Tongue (tissue), 2 donors: ENCODE measurements around the gene MCM3AP. TPM values are rescaled to one million over a fixed set of nuclear protein-coding genes. Genes with fewer than 3 reads are reported as not detected.

Experiments used
- DNase-seq: peaks from one replicate; pipeline ENCODE4 v3.0.0-alpha.2; 2015
- total RNA-seq: library from RNA; depleted of rRNA; stranded (reverse); fragments of >200 nt; gene quantifications from one replicate; pipeline ENCODE4 v1.2.3, GENCODE V29; 2014

The MCM3AP gene
- total RNA-seq, 1 donor from 2014 or later: 89.7 TPM

- no peak for DNase-seq
Observed at GRCh38 chr21:46268371-46268770, 17.0 kb downstream of the MCM3AP start.

GRCh38 chr21:46266946-46267345 lies 18.5 kb downstream of the MCM3AP start:
- no peak for DNase-seq

- no peak for DNase-seq
Observed at GRCh38 chr21:46265736-46266525, 19.5 kb downstream of the MCM3AP start.

GRCh38 chr21:46264690-46265144 lies 20.7 kb downstream of the MCM3AP start:
- DNase-seq: no peak

- no peak for DNase-seq
Observed at GRCh38 chr21:46264046-46264689, 21.2 kb downstream of the MCM3AP start.

GRCh38 chr21:46256501-46256994 lies 28.9 kb downstream of the MCM3AP start:
- no peak for DNase-seq

- DNase-seq: no peak
Observed at GRCh38 chr21:46255758-46256337, 29.6 kb downstream of the MCM3AP start.

GRCh38 chr21:46255166-46255565 lies 30.2 kb downstream of the MCM3AP start:
- DNase-seq: no peak

- DNase-seq: no peak
Observed at GRCh38 chr21:46254208-46254975, 31.0 kb downstream of the MCM3AP start.

GRCh38 chr21:46253610-46254124 lies 31.7 kb downstream of the MCM3AP start:
- DNase-seq: no peak

GRCh38 chr21:46252840-46253239 lies 32.6 kb downstream of the MCM3AP start:
- no peak for DNase-seq

GRCh38 chr21:46250146-46250725 lies 35.2 kb downstream of the MCM3AP start:
- DNase-seq: no peak

- DNase-seq: no peak
Observed at GRCh38 chr21:46248827-46249226, 36.6 kb downstream of the MCM3AP start.

GRCh38 chr21:46248422-46248782 lies 37.0 kb downstream of the MCM3AP start:
- no peak for DNase-seq

GRCh38 chr21:46247699-46248421 lies 37.6 kb downstream of the MCM3AP start:
- DNase-seq: no peak

- DNase-seq: no peak
Observed at GRCh38 chr21:46246345-46246744, 39.1 kb downstream of the MCM3AP start.

GRCh38 chr21:46245213-46245915 lies 40.0 kb downstream of the MCM3AP start:
- DNase-seq: no peak

- no peak for DNase-seq
Observed at GRCh38 chr21:46244602-46245001, 40.8 kb downstream of the MCM3AP start.

- DNase-seq: no peak
Observed at GRCh38 chr21:46243960-46244361, 41.5 kb downstream of the MCM3AP start.

- DNase-seq: no peak
Observed at GRCh38 chr21:46243325-46243724, 42.1 kb downstream of the MCM3AP start.
